Liver (tissue), 3 donors: ENCODE measurements around the gene STK11IP.

Experiments used
- CTCF ChIP-seq: fragments of 150-350 bp; IDR thresholded peaks from 2 replicates; pipeline ENCODE4 v1.5.1; 2017; ENCODE audit warnings: improper control_type of control experiment, low read depth, low read length; ENCODE audit not compliant: missing input control
- MAX ChIP-seq: IDR thresholded peaks from 2 replicates; pipeline ENCODE4 v1.6.1; 2016; ENCODE audit warnings: antibody characterized with exemption
- TAF1 ChIP-seq: conservative IDR thresholded peaks from 2 replicates; pipeline ENCODE4 v1.6.1; 2016; ENCODE audit warnings: antibody characterized with exemption, mild to moderate bottlenecking
- YY1 ChIP-seq: IDR thresholded peaks from 2 replicates; pipeline ENCODE4 v1.6.1; 2016; ENCODE audit warnings: antibody characterized with exemption, mild to moderate bottlenecking
- donor health status: healthy.
- donor health status: healthy.

GRCh38 chr2:219644801-219645480, 47.3 kb downstream of the STK11IP start:
- no peak for TF ChIP-seq CTCF
- no peak for TF ChIP-seq TAF1
- TF ChIP-seq YY1 = no peak
- TF ChIP-seq MAX = no peak
